Fibroblast of pulmonary artery (primary cell): ENCODE results near the gene ANKRD39.

ENCODE experiments used
- DNase-seq: peaks from one replicate; pipeline ENCODE4 v3.0.0-alpha.2; 2010; ENCODE audit warnings: low read depth
- H3K4me3 ChIP-seq: replicated peaks from 2 replicates; pipeline ENCODE4 v1.5.1; 2011; ENCODE audit warnings: low read depth, mild to moderate bottlenecking, control low read depth, low read length, moderate library complexity
- CTCF ChIP-seq: IDR thresholded peaks from 2 replicates; pipeline ENCODE4 v1.5.1; 2011; ENCODE audit warnings: mild to moderate bottlenecking, control low read depth, low read length, inconsistent platforms; ENCODE audit errors: missing control alignments

The ANKRD39 gene

DNA sequence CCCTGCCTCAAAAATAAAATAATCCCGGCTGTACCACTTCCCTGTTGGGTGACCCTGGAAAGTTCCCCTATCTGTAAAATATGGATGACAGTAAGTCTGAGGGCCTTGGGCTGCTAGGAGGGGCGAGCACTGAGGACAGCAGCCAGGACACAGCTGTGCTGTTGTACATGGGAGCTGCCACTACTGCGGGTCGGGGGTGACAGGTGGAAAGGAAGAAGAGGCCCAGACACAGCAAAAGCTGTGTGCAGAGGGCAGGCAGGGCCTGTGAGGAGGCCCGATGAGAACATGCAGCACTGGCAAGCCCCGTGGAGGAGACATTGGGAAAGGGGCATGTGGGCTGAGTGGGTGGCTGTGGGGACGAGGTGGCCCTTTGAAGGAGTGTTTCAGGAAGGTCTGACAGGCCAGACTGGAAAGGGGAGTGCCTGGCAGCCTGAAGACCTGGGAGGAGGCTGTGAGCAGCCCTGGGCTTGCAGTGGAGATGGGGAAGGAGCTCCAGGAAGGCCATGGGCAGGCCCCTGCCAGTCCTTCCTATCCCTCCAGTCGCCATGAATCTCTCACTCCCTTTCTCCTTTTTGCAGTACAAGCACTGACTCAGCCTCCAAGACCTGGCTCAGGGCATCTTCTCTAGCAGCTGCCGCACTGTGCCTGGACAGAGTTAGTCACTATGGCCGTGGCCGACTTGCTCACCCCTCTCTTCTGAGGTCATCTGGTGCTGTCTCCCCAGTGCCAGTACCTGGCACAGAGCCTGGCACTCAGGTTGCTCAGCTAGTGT, 41.0 kb upstream of the ANKRD39 start:
- no peak for TF ChIP-seq CTCF
- DNase-seq, result no peak
- H3K4me3 ChIP-seq, result no peak overlapping the region

- DNase-seq, result no peak
- TF ChIP-seq CTCF, result no peak
- no peak overlapping the region for H3K4me3 ChIP-seq
Observed at GRCh38 chr2:96898135-96898505, 40.3 kb upstream of the ANKRD39 start.

DNA sequence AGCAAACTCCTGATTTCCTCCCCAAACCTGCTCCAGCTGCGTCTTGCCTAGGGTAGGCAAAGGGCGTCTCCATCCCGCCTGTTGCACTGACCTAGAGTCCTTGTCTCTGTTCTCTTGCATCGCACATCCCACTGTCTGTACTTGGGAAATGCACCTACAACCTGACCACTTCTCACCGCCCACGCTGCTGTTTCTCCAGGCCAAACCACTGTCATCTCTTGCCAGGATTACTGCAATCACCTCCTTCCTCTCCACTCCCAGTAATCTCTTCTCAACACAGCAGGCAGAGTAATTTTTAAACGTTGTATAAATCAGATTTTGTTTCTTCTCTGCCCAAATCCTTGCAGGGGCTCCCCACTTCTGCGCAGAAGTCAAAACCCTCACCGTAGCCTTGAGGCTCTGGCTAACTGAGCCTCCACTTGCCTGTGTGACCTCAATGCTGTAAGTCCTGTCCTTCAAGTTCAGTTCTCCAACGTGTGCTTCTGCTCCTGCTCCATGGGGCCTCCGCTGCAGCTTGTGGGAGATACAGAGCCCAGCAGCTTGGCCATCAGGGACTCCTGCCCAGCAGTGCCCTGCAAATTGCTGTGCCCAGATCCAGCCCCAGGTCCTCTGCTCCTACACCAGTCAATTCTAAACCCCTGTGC, 39.8 kb upstream of the ANKRD39 start:
- peak; percentile 31 for DNase-seq
- H3K4me3 ChIP-seq, result no peak overlapping the region
- TF ChIP-seq CTCF, result no peak

- H3K4me3 ChIP-seq, result no peak overlapping the region
- TF ChIP-seq CTCF, result no peak
- DNase-seq, result no peak
Observed at GRCh38 chr2:96895746-96896651, 38.2 kb upstream of the ANKRD39 start.

- H3K4me3 ChIP-seq, result no peak overlapping the region
- TF ChIP-seq CTCF, result no peak
- no peak for DNase-seq
Observed at GRCh38 chr2:96895032-96895745, 37.4 kb upstream of the ANKRD39 start.

GRCh38 chr2:96894151-96894531, 36.3 kb upstream of the ANKRD39 start:
- H3K4me3 ChIP-seq, result no peak overlapping the region
- TF ChIP-seq CTCF, result no peak
- DNase-seq, result no peak
